Neural cell (in vitro differentiated cells): ENCODE data around the gene CYB5R2. TPM values are rescaled to one million over a fixed set of nuclear protein-coding genes. Genes with fewer than 3 reads are reported as not detected.

Experiments used
- H2AFZ ChIP-seq: fragments of 200-600, 300-800 bp; sonication (generic), shearing (Covaris generic); 2 replicates; pipeline ENCODE4 v1.6.0; 2014; ENCODE audit warnings: low read depth, mild to moderate bottlenecking, antibody characterized with exemption, low read length, moderate library complexity
- H3F3A ChIP-seq: fragments of 200-600 bp; shearing (Covaris generic); 2 replicates; pipeline ENCODE4 v1.6.1; 2016; ENCODE audit warnings: mild to moderate bottlenecking, moderate library complexity, mixed read lengths, antibody characterized with exemption, low read length; ENCODE audit not compliant: insufficient read depth, poor library complexity, severe bottlenecking
- H3K27ac ChIP-seq: fragments of 200-600, 300-800 bp; sonication (generic), shearing (Covaris generic); 2 replicates; pipeline ENCODE4 v1.5.1; 2014; ENCODE audit warnings: mild to moderate bottlenecking, low read length, moderate library complexity
- H3K27me3 ChIP-seq: fragments of 300-800, 200-600 bp; sonication (generic), shearing (Covaris generic); 2 replicates; pipeline ENCODE4 v1.6.0; 2014; ENCODE audit warnings: mild to moderate bottlenecking, low read depth, low read length, moderate library complexity; ENCODE audit not compliant: insufficient read depth
- H3K36me3 ChIP-seq: fragments of 300-800, 200-600 bp; sonication (generic), shearing (Covaris generic); 2 replicates; pipeline ENCODE4 v1.5.1; 2014; ENCODE audit warnings: mild to moderate bottlenecking, antibody characterized with exemption, low read length, moderate library complexity; ENCODE audit not compliant: insufficient read depth
- H3K4me2 ChIP-seq: fragments of 300-800, 200-600 bp; sonication (generic), shearing (Covaris generic); 2 replicates; pipeline ENCODE4 v1.6.0; 2014; ENCODE audit warnings: mild to moderate bottlenecking, low read length
- H3K4me3 ChIP-seq: fragments of 300-800, 200-600 bp; sonication (generic), shearing (Covaris generic); 2 replicates; pipeline ENCODE4 v1.5.1; 2014; ENCODE audit warnings: mild to moderate bottlenecking, low read length, moderate library complexity
- H3K79me2 ChIP-seq: fragments of 200-600 bp; shearing (Covaris generic); replicated peaks from 2 replicates; pipeline ENCODE4 v1.6.0; 2014; ENCODE audit warnings: mild to moderate bottlenecking, low read length, moderate library complexity; ENCODE audit not compliant: insufficient read depth
- H3K9ac ChIP-seq: fragments of 300-800, 200-600 bp; sonication (generic), shearing (Covaris generic); 2 replicates; pipeline ENCODE4 v1.6.1; 2016; ENCODE audit warnings: mild to moderate bottlenecking, low read length, mixed read lengths
- H3K9me2 ChIP-seq: fragments of 200-600 bp; shearing (Covaris generic); 2 replicates; pipeline ENCODE4 v1.6.1; 2016; ENCODE audit warnings: mild to moderate bottlenecking, low read length, mixed read lengths; ENCODE audit not compliant: insufficient read depth
- H3K9me3 ChIP-seq: fragments of 200-600, 300-800 bp; sonication (generic), shearing (Covaris generic); 2 replicates; pipeline ENCODE4 v1.6.1; 2016; ENCODE audit warnings: mild to moderate bottlenecking, mixed run types, low read length, moderate library complexity, mixed read lengths
- H4K20me1 ChIP-seq: fragments of 200-600 bp; shearing (Covaris generic); 2 replicates; pipeline ENCODE4 v1.6.1; 2016; ENCODE audit warnings: mild to moderate bottlenecking, mixed run types; ENCODE audit not compliant: insufficient read depth
- CTCF ChIP-seq: fragments of 450-650 bp; IDR thresholded peaks from 2 replicates; pipeline ENCODE4 v1.5.1; 2014; ENCODE audit warnings: antibody characterized with exemption, mild to moderate bottlenecking, moderate library complexity; ENCODE audit not compliant: poor library complexity, severe bottlenecking
- EP300 ChIP-seq: fragments of 450-650 bp; conservative IDR thresholded peaks from 2 replicates; pipeline ENCODE4 v1.6.1; 2014; ENCODE audit warnings: antibody characterized with exemption, mild to moderate bottlenecking, moderate library complexity; ENCODE audit not compliant: poor library complexity, severe bottlenecking
- EZH2 ChIP-seq: fragments of 200-600, 300-800 bp; shearing (Covaris generic), sonication (generic); IDR thresholded peaks from 2 replicates; pipeline ENCODE4 v1.6.1; 2014; ENCODE audit warnings: antibody characterized with exemption, low read length, borderline replicate concordance, mild to moderate bottlenecking; ENCODE audit not compliant: insufficient read depth, poor library complexity, severe bottlenecking
- MXI1 ChIP-seq: fragments of 450-650 bp; conservative IDR thresholded peaks from 2 replicates; pipeline ENCODE4 v1.6.1; 2014; ENCODE audit warnings: antibody characterized with exemption, mild to moderate bottlenecking; ENCODE audit not compliant: poor library complexity, severe bottlenecking
- POLR2AphosphoS5 ChIP-seq: IDR thresholded peaks from 2 replicates; pipeline ENCODE4 v1.6.1; 2012
- RAD21 ChIP-seq: fragments of 450-650 bp; conservative IDR thresholded peaks from 2 replicates; pipeline ENCODE4 v1.6.1; 2014; ENCODE audit warnings: antibody characterized with exemption, mild to moderate bottlenecking, moderate library complexity
- REST ChIP-seq: IDR thresholded peaks from 2 replicates; pipeline ENCODE4 v1.6.1; 2012; ENCODE audit warnings: borderline replicate concordance
- SMC3 ChIP-seq: fragments of 450-650 bp; conservative IDR thresholded peaks from 2 replicates; pipeline ENCODE4 v1.6.1; 2014; ENCODE audit warnings: antibody characterized with exemption, mild to moderate bottlenecking, moderate library complexity; ENCODE audit not compliant: poor library complexity
- TAF1 ChIP-seq: IDR thresholded peaks from 2 replicates; pipeline ENCODE4 v1.6.1; 2012; ENCODE audit warnings: low read depth
- polyA plus RNA-seq: library from polyadenylated mRNA; depleted of rRNA; stranded (reverse); fragments of >200 nt; gene quantifications from 2 replicates; pipeline ENCODE4 v1.2.3, GENCODE V29; 2014

The CYB5R2 gene
- polyA plus RNA-seq, 1 donor from 2014 or later = not detected

GRCh38 chr11:7632211-7632610, 41.1 kb downstream of the CYB5R2 start:
- no peaks in the 10 kb centered on the region for H3K79me2 ChIP-seq
- H3F3A ChIP-seq = no peaks in the 10 kb centered on the region
- no peak overlapping the region for H3K4me3 ChIP-seq
- no peaks in the 10 kb centered on the region for H3K27me3 ChIP-seq
- no peak for TF ChIP-seq REST
- TF ChIP-seq SMC3 = no peak
- TF ChIP-seq EZH2 = no peak
- no peak for TF ChIP-seq POLR2AphosphoS5
- no peak for TF ChIP-seq CTCF
- no peak for TF ChIP-seq MXI1
- TF ChIP-seq TAF1 = no peak
- TF ChIP-seq EP300 = no peak
- no peak for TF ChIP-seq RAD21
- H4K20me1 ChIP-seq = no peaks in the 10 kb centered on the region
- no peaks in the 10 kb centered on the region for H3K9me3 ChIP-seq
- no peak overlapping the region for H3K9ac ChIP-seq
- H3K9me2 ChIP-seq = no peaks in the 10 kb centered on the region
- no peaks in the 10 kb centered on the region for H3K36me3 ChIP-seq
- H2AFZ ChIP-seq = no peak overlapping the region
- H3K27ac ChIP-seq = no peak overlapping the region
- no peak overlapping the region for H3K4me2 ChIP-seq

GRCh38 chr11:7630002-7630401, 43.3 kb downstream of the CYB5R2 start:
- no peak overlapping the region for H3K4me2 ChIP-seq
- no peaks in the 10 kb centered on the region for H3F3A ChIP-seq
- H3K79me2 ChIP-seq = no peaks in the 10 kb centered on the region
- H3K36me3 ChIP-seq = no peaks in the 10 kb centered on the region
- no peak overlapping the region for H2AFZ ChIP-seq
- H3K9me3 ChIP-seq = no peaks in the 10 kb centered on the region
- H3K9me2 ChIP-seq = no peaks in the 10 kb centered on the region
- H4K20me1 ChIP-seq = no peaks in the 10 kb centered on the region
- no peak overlapping the region for H3K27ac ChIP-seq
- H3K27me3 ChIP-seq = no peaks in the 10 kb centered on the region
- H3K9ac ChIP-seq = no peak overlapping the region
- no peak overlapping the region for H3K4me3 ChIP-seq
- TF ChIP-seq REST (no peak), MXI1 (no peak), POLR2AphosphoS5 (no peak), RAD21 (no peak), EP300 (no peak), EZH2 (no peak), TAF1 (no peak)
